ENCODE measurements around the gene NSMCE1.

The NSMCE1 gene

GRCh38 chr16:27228045-27228444 is 40.5 kb downstream of the NSMCE1 start:
- peaks cover 4% of the 10 kb centered on the region for H3K4me1 ChIP-seq
- no peaks in the 10 kb centered on the region for H3K27me3 ChIP-seq (ENCODE audit: control insufficient read depth, insufficient read depth, low read length)
- no peak overlapping the region for H2AFZ ChIP-seq
- no peak overlapping the region for H3K9ac ChIP-seq
- no peak for TF ChIP-seq CTCF (IDR thresholded peaks at IDR 0.05)
- no peaks in the 10 kb centered on the region for H3K79me2 ChIP-seq
- H3K9me3 ChIP-seq (ENCODE audit: control insufficient read depth, low read length) = no peaks in the 10 kb centered on the region
- H3K4me2 ChIP-seq (ENCODE audit: low read length) = no peak overlapping the region
- no peaks in the 10 kb centered on the region for H3K36me3 ChIP-seq (ENCODE audit: control insufficient read depth, insufficient read depth, low read length)
- H3K27ac ChIP-seq = no peak overlapping the region
- no peak overlapping the region for H3K4me3 ChIP-seq (ENCODE audit: low read depth, low read length)

- no peaks in the 10 kb centered on the region for H3K36me3 ChIP-seq (ENCODE audit: control insufficient read depth, insufficient read depth, low read length)
- no peaks in the 10 kb centered on the region for H3K79me2 ChIP-seq
- no peaks in the 10 kb centered on the region for H3K27me3 ChIP-seq (ENCODE audit: control insufficient read depth, insufficient read depth, low read length)
- H3K4me2 ChIP-seq (ENCODE audit: low read length) = no peak overlapping the region
- no peak for TF ChIP-seq CTCF (IDR thresholded peaks at IDR 0.05)
- H2AFZ ChIP-seq = no peak overlapping the region
- no peak overlapping the region for H3K9ac ChIP-seq
- no peak overlapping the region for H3K4me3 ChIP-seq (ENCODE audit: low read depth, low read length)
- H3K4me1 ChIP-seq = peaks cover 8% of the 10 kb centered on the region
- H3K27ac ChIP-seq = no peak overlapping the region
- no peaks in the 10 kb centered on the region for H3K9me3 ChIP-seq (ENCODE audit: control insufficient read depth, low read length)
Measured at GRCh38 chr16:27226976-27227705, 41.4 kb downstream of the NSMCE1 start.

DNA sequence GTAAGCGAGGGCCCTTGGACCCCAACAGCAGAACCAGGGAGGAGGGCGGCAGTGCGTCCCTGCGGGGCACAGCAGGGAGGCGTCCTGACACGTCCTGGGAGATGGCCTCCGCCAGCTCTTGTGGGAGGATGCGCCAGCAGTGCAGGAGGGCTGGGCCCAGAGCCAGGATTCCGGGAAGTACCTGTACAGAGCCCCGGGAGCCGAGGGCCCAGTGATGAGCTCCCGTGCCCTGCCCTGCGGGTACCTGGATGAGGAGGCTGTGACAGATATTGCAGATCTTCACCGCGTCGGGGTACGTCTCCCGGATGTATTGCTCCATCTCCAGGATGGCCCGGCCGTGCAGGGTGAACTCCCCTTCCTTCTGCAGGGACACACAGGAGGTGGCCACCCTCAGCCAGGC is 42.1 kb downstream of the NSMCE1 start:
- Histone ChIP-seq H3K36me3 (ENCODE audit: control insufficient read depth, insufficient read depth, low read length) (no peaks in the 10 kb centered on the region), H2AFZ (no peak overlapping the region), H3K27me3 (ENCODE audit: control insufficient read depth, insufficient read depth, low read length) (no peaks in the 10 kb centered on the region), H3K4me2 (ENCODE audit: low read length) (no peak overlapping the region), H3K4me3 (ENCODE audit: low read depth, low read length) (no peak overlapping the region), H3K79me2 (no peaks in the 10 kb centered on the region), H3K9ac (no peak overlapping the region), H3K4me1 (peaks cover 8% of the 10 kb centered on the region), H3K9me3 (ENCODE audit: control insufficient read depth, low read length) (no peaks in the 10 kb centered on the region), H3K27ac (no peak overlapping the region)
- TF ChIP-seq CTCF (IDR thresholded peaks at IDR 0.05) = no peak

GRCh38 chr16:27225536-27226360 is 42.8 kb downstream of the NSMCE1 start:
- Histone ChIP-seq H3K4me1 (peaks cover 5% of the 10 kb centered on the region), H3K4me2 (ENCODE audit: low read length) (no peak overlapping the region), H2AFZ (no peak overlapping the region), H3K9me3 (ENCODE audit: control insufficient read depth, low read length) (no peaks in the 10 kb centered on the region), H3K9ac (no peak overlapping the region), H3K79me2 (no peaks in the 10 kb centered on the region), H3K36me3 (ENCODE audit: control insufficient read depth, insufficient read depth, low read length) (no peaks in the 10 kb centered on the region), H3K27ac (no peak overlapping the region), H3K27me3 (ENCODE audit: control insufficient read depth, insufficient read depth, low read length) (no peaks in the 10 kb centered on the region), H3K4me3 (ENCODE audit: low read depth, low read length) (no peak overlapping the region)
- TF ChIP-seq CTCF (IDR thresholded peaks at IDR 0.05) = no peak

Measured in parathyroid adenoma (tissue), 2 donors.